Activated CD4-positive, CD25-positive, alpha-beta regulatory T cell (primary cell): Measurements from ENCODE around the gene GNG8.

Experiments used
- DNase-seq, 4 experiments: peaks; one replicate each; lab custom pipeline; 2025; lab: John Stamatoyannopoulos, UW

GNG8 gene

GRCh38 chr19:46602392-46603194 lies 33.4 kb downstream of the GNG8 start:
- no peak for DNase-seq

GRCh38 chr19:46601318-46602224 lies 34.4 kb downstream of the GNG8 start, which contains the start of gene CALM3:
Gene CALM3 (plus strand): TSS chr19:46601330. CDS start chr19:46601435, 105 bp downstream.
- DNase-seq: no peak

GRCh38 chr19:46600384-46601317 lies 35.4 kb downstream of the GNG8 start:
- peak; percentile 93 to 97 (median 94) for DNase-seq

- DNase-seq: no peak
These were observed 36.2 kb downstream of the GNG8 start for GRCh38 chr19:46599716-46600373.

- no peak for DNase-seq
These were observed 37.6 kb downstream of the GNG8 start for GRCh38 chr19:46598372-46598917.

GRCh38 chr19:46596008-46596407 lies 40.0 kb downstream of the GNG8 start:
- DNase-seq: no peak

- DNase-seq: no peak
These were observed 44.1 kb downstream of the GNG8 start for GRCh38 chr19:46591870-46592269.

GRCh38 chr19:46591254-46591653 lies 44.7 kb downstream of the GNG8 start:
- DNase-seq: no peak

- DNase-seq: no peak
These were observed 48.1 kb downstream of the GNG8 start for GRCh38 chr19:46587861-46588260.

- no peak for DNase-seq
These were observed 49.7 kb downstream of the GNG8 start for GRCh38 chr19:46586294-46586693.

GRCh38 chr19:46585539-46585938 lies 50.5 kb downstream of the GNG8 start:
- DNase-seq: no peak
